ENCODE results near the gene PLCG2. TPM values are rescaled to one million over a fixed set of nuclear protein-coding genes. Genes with fewer than 3 reads are reported as not detected.
A peak's percentile ranks its signal among the peaks of the same experiment; 100 is the strongest.

The PLCG2 gene
- polyA plus RNA-seq, 1 donor from 2014 or later: 123 TPM

DNA sequence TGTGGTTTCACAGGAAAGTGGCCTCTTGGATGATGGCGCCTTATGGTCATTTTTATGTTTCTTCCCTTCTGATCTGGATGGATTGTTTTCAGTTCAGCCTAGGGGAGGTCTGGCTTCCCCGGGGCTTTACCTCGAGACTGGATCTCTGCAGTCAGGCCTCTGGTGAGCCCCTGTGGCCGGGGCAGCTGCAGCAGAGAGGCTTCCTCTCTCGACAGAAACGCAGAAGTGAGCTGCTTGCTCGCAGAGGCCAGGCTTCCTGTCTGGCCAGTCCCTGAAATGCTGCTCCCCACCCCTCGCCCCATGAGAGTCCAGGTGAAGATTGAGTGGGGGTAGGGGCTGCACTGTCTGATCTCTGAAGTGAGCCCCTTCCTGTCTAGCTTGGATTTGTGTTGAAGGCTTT lies 44.0 kb downstream of the PLCG2 start:
- H3K4me3 Mint-ChIP-seq: peak overlapping the region; percentile 88 to 95 (median 92)
- no peaks in the 10 kb centered on the region for H3K9me3 Mint-ChIP-seq
- H3K27me3 Mint-ChIP-seq: no peaks in the 10 kb centered on the region
- peaks cover 18% of the 10 kb centered on the region for H3K36me3 Mint-ChIP-seq
- H3K4me1 Mint-ChIP-seq: peaks cover 44 to 76% (median 72%) of the 10 kb centered on the region in 3 donors
- peak overlapping the region; percentile 98 to 99 (median 98) for H3K27ac Mint-ChIP-seq

- H3K27ac Mint-ChIP-seq: peak overlapping the region; percentile 98 to 99 (median 98)
Observed at GRCh38 chr16:81823734-81824133, 44.6 kb downstream of the PLCG2 start.

DNA sequence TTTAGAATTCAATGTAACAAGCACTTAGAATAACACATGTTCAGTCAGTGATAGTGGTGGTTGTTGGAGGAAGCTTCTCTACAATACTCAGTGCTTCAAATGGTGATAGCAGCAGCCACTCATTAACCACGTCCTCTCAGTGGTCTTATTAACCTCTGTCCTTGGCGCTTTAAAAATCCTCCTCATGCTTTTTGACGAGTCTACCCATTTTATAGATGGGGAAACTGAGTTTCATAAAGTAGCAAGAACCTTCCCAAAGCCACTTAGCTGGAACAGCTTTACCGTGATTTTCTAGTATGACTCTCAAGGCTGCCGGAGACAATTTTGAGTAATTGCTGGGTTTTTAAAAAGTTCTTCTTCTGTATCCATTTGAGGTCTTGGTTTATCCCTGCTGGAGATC lies 47.4 kb downstream of the PLCG2 start:
- Mint-ChIP-seq H3K9me3 (no peaks in the 10 kb centered on the region), H3K4me1 (peaks cover 51 to 78% (median 77%) of the 10 kb centered on the region in 3 donors), H3K4me3 (peak overlapping the region in 3 of 4 donors; percentile 57 to 95 (median 87)), H3K27me3 (no peaks in the 10 kb centered on the region), H3K27ac (peak overlapping the region; percentile 98 to 99 (median 98)), H3K36me3 (peaks cover 24% of the 10 kb centered on the region)

More at GRCh38 chr16:81823734-81824133, 44.6 kb downstream of the PLCG2 start:
- Mint-ChIP-seq H3K36me3 (peaks cover 18% of the 10 kb centered on the region), H3K4me1 (peaks cover 49 to 76% (median 73%) of the 10 kb centered on the region in 3 donors), H3K9me3 (no peaks in the 10 kb centered on the region), H3K27me3 (no peaks in the 10 kb centered on the region), H3K4me3 (peak overlapping the region; percentile 88 to 95 (median 92))

DNA sequence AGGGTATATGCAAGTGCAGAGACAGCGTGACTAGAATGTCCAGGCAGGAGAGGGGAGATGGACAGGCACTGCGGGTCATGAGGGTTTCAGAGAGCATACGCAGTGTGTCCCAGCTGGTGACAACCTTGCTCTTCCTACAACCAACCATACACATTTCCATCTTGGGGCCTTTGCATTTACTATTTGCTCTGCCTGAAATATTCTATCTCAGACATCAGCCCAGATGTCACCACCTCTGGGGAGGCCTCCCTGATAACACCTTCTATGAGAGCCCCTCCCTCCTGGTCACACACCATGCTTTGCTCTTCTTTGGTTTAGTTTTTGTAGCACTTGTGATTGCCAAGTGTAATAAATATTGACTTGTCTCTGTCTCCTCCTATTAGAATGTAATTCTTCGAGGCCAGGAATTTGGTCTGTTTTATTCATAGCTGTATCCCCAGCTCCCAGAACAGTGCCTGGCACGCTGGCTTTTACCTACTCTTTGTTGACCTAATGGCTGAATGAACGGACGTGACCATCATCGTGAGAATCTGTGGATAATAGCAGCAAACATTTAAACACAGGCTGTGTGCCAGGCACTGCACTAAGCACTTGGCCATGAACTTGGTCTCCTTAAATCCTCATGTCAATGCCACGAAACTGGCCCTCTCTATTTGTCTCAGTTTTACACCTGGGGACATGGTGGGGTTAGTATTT lies 51.9 kb downstream of the PLCG2 start:
- peak overlapping the region; percentile 87 to 98 (median 96) for H3K27ac Mint-ChIP-seq
- H3K36me3 Mint-ChIP-seq: peaks cover 19% of the 10 kb centered on the region
- H3K4me3 Mint-ChIP-seq: peak overlapping the region; percentile 79 to 95 (median 86)
- peaks cover 57 to 85% (median 83%) of the 10 kb centered on the region in 3 donors for H3K4me1 Mint-ChIP-seq
- no peaks in the 10 kb centered on the region for H3K27me3 Mint-ChIP-seq
- no peaks in the 10 kb centered on the region for H3K9me3 Mint-ChIP-seq

DNA sequence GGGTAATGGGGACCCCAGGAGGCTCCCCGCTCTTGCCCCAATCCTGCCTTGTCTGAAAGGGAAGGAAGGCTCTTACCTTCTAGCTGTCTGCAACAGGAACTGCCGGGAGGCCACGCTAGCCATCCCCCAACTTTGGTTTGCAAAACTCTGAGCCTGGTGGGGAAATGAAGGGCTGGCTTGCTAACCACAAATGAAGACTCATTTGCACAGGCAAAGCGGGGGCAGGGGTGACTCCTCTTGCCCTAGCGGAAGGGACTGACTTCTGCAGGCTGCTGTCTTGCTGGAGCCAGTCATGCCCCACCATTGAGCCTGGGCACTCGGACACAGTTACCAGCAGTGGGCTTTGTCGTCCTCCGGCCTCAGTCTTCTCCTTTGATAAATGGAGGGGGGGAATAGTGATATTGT lies 52.6 kb downstream of the PLCG2 start:
- Mint-ChIP-seq H3K4me1 (peaks cover 57 to 85% (median 83%) of the 10 kb centered on the region in 3 donors), H3K9me3 (no peaks in the 10 kb centered on the region), H3K27me3 (no peaks in the 10 kb centered on the region), H3K36me3 (peaks cover 19% of the 10 kb centered on the region), H3K27ac (peak overlapping the region; percentile 87 to 98 (median 96)), H3K4me3 (peak overlapping the region; percentile 79 to 95 (median 86))

DNA sequence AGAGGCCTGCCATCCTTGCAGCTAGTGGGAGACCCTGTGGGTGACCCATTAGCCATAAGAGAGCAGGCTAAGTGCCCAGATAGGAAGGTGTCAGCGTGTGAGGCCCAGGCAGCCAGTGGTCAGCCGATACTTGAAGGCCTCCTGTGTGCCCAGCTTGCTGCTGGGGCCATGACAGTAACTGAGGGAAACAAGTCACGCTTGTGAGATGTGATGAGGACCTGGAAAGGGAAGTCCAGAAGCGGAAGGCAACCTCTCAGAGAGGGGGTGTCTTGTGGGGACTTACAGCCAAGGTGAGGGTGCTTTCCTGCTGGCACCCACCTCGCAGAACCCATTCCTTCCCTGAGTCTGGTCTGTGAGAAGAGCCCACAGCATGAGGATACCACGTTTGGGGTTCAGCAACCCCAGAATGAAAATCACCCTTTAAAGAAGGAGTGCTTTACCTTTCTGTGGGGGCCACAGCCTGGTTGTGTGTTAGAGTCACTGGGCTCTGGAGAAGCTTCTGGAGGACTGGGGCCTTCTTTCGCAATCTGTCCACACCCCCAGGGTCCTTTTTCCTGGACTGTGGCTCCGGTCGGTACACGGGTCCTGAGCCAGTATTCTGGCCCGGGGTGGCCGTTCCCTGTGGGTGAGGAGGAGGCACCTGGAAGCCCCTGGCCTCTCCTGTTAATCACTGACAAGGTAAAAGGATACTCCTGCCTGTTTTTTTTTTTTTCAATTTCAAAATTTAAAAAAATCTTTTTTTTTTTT lies 53.9 kb downstream of the PLCG2 start:
- Mint-ChIP-seq H3K36me3 (peaks cover 20% of the 10 kb centered on the region), H3K27me3 (no peaks in the 10 kb centered on the region), H3K27ac (peak overlapping the region; percentile 87 to 98 (median 96)), H3K9me3 (no peaks in the 10 kb centered on the region), H3K4me1 (peaks cover 70 to 86% (median 82%) of the 10 kb centered on the region in 3 donors), H3K4me3 (peak overlapping the region; percentile 69 to 87 (median 82))

DNA sequence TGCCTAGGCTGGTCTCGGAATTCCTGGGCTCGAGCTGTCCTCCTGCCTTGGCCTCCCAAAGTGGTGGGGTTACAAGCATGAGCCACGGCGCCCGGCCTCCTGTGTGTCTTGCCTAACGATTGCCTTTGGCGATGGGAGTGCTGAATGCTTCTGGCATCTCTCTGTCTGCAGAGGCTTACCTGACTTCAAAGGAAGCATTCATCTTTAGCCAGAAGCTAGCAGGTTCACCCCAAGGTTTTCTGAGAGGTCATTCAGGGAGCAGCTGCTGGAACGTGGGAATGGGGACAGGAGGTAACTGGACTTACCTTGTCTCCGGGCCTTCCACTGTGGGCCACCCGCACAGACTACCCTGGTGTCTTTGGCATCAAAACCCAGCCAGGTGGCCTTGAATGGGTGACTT lies 54.7 kb downstream of the PLCG2 start:
- H3K36me3 Mint-ChIP-seq: peaks cover 16% of the 10 kb centered on the region
- H3K9me3 Mint-ChIP-seq: no peaks in the 10 kb centered on the region
- H3K27ac Mint-ChIP-seq: peak overlapping the region in 1 of 3 donors; percentile 78
- H3K4me3 Mint-ChIP-seq: peak overlapping the region in 2 of 4 donors; percentile 55 to 80
- H3K4me1 Mint-ChIP-seq: peaks cover 64 to 84% (median 80%) of the 10 kb centered on the region in 3 donors
- H3K27me3 Mint-ChIP-seq: no peaks in the 10 kb centered on the region

- Mint-ChIP-seq H3K4me1 (peaks cover 61 to 83% (median 76%) of the 10 kb centered on the region in 3 donors), H3K36me3 (peaks cover 13% of the 10 kb centered on the region), H3K27ac (peak overlapping the region; percentile 78 to 95 (median 88)), H3K4me3 (peak overlapping the region in 3 of 4 donors; percentile 59 to 77 (median 65)), H3K9me3 (no peaks in the 10 kb centered on the region), H3K27me3 (no peaks in the 10 kb centered on the region)
Observed at GRCh38 chr16:81834868-81835267, 55.8 kb downstream of the PLCG2 start.

DNA sequence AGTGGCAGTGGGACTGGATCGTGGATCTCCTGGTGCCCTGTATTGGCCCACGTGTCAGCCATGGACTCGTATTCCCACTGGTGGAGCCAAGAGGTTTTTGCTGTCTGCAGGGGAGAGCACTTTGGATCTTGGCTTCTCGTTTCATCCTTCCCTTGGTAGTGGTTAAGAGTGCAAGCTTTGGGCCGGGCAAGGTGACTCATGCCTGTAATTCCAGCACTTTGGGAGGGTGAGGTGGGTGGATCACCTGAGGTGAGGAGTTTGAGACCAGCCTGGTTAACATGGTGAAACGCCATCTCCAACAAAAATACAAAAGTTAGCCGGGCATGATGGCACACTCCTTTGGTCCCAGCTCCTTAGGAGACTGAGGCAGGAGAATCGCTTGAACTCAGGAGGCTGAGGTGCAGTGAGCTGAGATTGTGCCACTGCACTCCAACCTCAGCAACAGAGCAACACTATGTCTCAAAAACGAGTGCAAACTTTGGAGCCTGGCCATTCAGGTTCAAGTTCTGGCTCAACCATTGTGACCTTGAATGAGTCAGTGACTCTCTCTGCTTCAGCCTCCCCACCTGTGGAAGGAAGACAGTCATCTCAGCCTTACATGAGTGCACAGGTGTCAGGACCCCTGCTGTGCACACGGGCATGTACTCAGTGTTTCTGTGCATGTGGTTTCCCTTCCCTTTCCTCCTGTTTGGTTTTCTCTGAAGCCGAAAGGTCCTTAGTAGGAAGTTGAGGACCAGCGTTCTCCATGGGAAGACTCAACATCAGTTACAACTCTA lies 57.4 kb downstream of the PLCG2 start:
- Mint-ChIP-seq H3K27me3 (no peaks in the 10 kb centered on the region), H3K4me3 (peak overlapping the region; percentile 49 to 94 (median 62)), H3K9me3 (no peaks in the 10 kb centered on the region), H3K4me1 (peaks cover 57 to 83% (median 69%) of the 10 kb centered on the region in 3 donors), H3K27ac (peak overlapping the region; percentile 78 to 95 (median 88)), H3K36me3 (peaks cover 4% of the 10 kb centered on the region)

DNA sequence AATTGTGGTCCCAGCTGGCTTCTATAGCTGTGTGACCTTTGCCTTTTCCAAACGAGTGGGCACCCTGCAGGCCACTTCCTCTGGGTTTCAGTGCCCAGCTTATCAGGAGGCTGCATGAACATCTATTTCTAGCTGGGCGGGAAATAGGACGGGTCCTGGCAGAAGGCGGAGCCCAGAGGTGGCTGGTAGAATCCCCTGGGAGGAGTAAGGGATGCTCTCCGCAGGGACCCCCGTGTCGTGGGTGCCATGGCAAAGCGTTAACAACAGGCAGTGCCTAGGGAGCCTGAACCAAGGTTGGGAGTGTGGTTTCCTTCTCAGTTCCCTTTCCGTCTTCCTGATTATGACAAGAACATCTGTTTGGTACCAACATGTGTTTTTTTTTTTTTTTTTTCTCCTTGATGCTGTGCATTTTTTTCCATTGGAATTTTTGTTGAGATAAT lies 58.2 kb downstream of the PLCG2 start:
- Mint-ChIP-seq H3K4me1 (peaks cover 59 to 83% (median 72%) of the 10 kb centered on the region in 3 donors), H3K36me3 (peaks cover 1% of the 10 kb centered on the region), H3K27me3 (no peaks in the 10 kb centered on the region), H3K27ac (peak overlapping the region; percentile 78 to 95 (median 88)), H3K4me3 (peak overlapping the region; percentile 49 to 94 (median 62)), H3K9me3 (no peaks in the 10 kb centered on the region)

- Mint-ChIP-seq H3K27ac (peak overlapping the region; percentile 86 to 88 (median 88)), H3K4me3 (peak overlapping the region in 3 of 4 donors; percentile 14 to 85 (median 79)), H3K36me3 (peaks cover 4% of the 10 kb centered on the region), H3K27me3 (no peaks in the 10 kb centered on the region), H3K9me3 (no peaks in the 10 kb centered on the region), H3K4me1 (peaks cover 67 to 87% (median 77%) of the 10 kb centered on the region in 3 donors)
Observed at GRCh38 chr16:81838794-81839193, 59.7 kb downstream of the PLCG2 start.

DNA sequence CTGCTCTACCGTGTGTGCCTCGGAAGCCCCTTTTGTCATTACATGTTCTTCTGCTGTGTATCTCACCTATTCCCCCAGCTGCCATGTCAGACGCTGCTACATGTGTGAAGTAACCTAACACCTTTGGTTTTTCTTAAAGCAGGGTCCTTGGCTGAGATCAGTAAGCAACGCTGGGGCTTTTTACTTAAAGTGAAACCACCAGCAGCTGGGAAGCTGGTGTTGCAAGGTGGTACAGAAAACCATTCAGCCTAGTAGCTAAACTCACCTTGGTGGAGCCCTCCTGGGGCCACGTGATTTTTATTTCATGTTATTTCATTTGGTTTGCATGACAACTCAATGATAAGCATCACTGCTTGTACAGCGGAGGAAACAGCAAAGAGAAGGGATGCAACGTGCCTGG lies 62.6 kb downstream of the PLCG2 start:
- Mint-ChIP-seq H3K4me3 (peak overlapping the region; percentile 66 to 83 (median 80)), H3K36me3 (peaks cover 4% of the 10 kb centered on the region), H3K9me3 (no peaks in the 10 kb centered on the region), H3K4me1 (peaks cover 55 to 68% (median 67%) of the 10 kb centered on the region in 3 donors), H3K27ac (peak overlapping the region; percentile 93 to 97 (median 95)), H3K27me3 (no peaks in the 10 kb centered on the region)

GRCh38 chr16:81842564-81843242 lies 63.6 kb downstream of the PLCG2 start:
- peaks cover 49 to 59% (median 58%) of the 10 kb centered on the region in 3 donors for H3K4me1 Mint-ChIP-seq
- H3K27me3 Mint-ChIP-seq: no peaks in the 10 kb centered on the region
- peak overlapping the region in 3 of 4 donors; percentile 79 to 86 (median 80) for H3K4me3 Mint-ChIP-seq
- H3K36me3 Mint-ChIP-seq: peaks cover 2% of the 10 kb centered on the region
- peak overlapping the region; percentile 93 to 97 (median 95) for H3K27ac Mint-ChIP-seq
- H3K9me3 Mint-ChIP-seq: no peaks in the 10 kb centered on the region

DNA sequence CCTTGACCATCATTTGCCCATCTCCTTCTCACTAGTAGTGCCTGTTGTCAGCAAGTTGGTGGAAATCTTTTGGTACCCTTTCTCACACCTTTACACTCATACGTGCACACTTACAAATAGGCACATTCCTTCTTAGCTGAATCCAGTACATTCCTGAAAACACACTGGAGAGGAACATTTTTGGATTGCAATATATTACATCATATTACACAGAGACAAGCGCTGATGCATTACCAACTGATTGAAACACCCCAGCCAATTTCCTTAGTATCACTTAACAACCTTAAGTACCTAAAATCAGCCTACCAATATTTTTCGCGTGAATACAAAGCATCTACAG lies 64.1 kb downstream of the PLCG2 start:
- H3K27ac Mint-ChIP-seq: peak overlapping the region; percentile 93 to 97 (median 95)
- peaks cover 51 to 61% (median 60%) of the 10 kb centered on the region in 3 donors for H3K4me1 Mint-ChIP-seq
- H3K27me3 Mint-ChIP-seq: no peaks in the 10 kb centered on the region
- no peaks in the 10 kb centered on the region for H3K9me3 Mint-ChIP-seq
- H3K36me3 Mint-ChIP-seq: peaks cover 2% of the 10 kb centered on the region
- peak overlapping the region in 3 of 4 donors; percentile 39 to 79 (median 42) for H3K4me3 Mint-ChIP-seq
